ENCODE results near the gene IVL.

IVL gene

GRCh38 chr1:152866321-152866720 lies 42.0 kb upstream of the IVL start:
- Histone ChIP-seq H3K27ac (ENCODE audit: low read depth, low read length) (no peak overlapping the region), H3K9ac (ENCODE audit: low read length) (no peak overlapping the region), H3K4ac (ENCODE audit: low read depth, low read length) (no peak overlapping the region), H4K8ac (ENCODE audit: low read depth, low read length) (no peak overlapping the region), H3K23ac (ENCODE audit: low read length) (no peak overlapping the region), H3K36me3 (ENCODE audit: control insufficient read depth, insufficient read depth, low read length) (no peaks in the 10 kb centered on the region), H3K18ac (ENCODE audit: low read length) (no peak overlapping the region), H3K4me1 (ENCODE audit: control insufficient read depth, low read depth, low read length) (no peaks in the 10 kb centered on the region), H2BK15ac (replicated peaks; ENCODE audit: low read depth) (no peak overlapping the region), H3K4me2 (ENCODE audit: low read length) (no peak overlapping the region), H3K27me3 (ENCODE audit: insufficient read depth, low read length, poor library complexity) (no peaks in the 10 kb centered on the region), H2BK120ac (ENCODE audit: low read depth, low read length) (no peak overlapping the region), H3K79me2 (ENCODE audit: control insufficient read depth, insufficient read depth, low read length) (no peaks in the 10 kb centered on the region), H2BK5ac (ENCODE audit: low read length) (no peak overlapping the region), H3K56ac (ENCODE audit: low read length) (no peak overlapping the region), H3K4me3 (ENCODE audit: low read length) (no peak overlapping the region), H3K79me1 (ENCODE audit: low read length) (no peaks in the 10 kb centered on the region), H4K5ac (ENCODE audit: low read length) (no peak overlapping the region), H2AK5ac (ENCODE audit: low read length) (no peak overlapping the region)
- no peak for DNase-seq
- no CpG with 5 or more reads among the region's 2 CpGs for WGBS (ENCODE audit: extremely low coverage, insufficient coverage, low lambda C conversion rate)

DNA sequence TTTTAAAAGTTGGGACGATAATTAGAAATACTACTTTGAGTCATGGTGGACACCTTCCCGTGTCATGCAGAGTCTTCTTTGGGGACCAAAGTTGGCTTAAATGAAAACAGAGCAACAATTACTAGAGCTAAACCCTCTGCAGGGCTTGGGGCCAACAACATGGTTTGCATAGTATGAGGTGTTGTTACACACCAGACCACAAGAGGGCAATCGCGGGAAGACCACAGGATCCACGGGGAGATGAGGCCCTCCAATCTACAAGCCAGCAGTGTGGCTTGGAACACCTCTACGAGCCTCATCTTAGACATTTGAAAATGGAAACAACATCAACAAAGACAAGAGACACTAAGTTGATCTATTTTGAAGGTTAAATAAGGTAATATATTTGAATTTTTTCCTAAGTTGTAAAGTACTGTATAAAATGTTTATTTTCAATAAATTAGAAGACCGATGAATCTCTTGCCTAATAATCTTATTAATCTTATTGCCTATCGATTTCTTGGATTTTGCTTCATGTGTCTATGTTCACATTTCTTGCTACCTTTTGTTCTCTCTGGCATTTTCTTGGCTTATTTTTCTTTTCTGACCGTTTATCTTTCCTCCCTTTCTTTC lies 38.4 kb upstream of the IVL start:
- no peaks in the 10 kb centered on the region for H3K36me3 ChIP-seq (ENCODE audit: control insufficient read depth, insufficient read depth, low read length)
- H3K79me1 ChIP-seq (ENCODE audit: low read length), result no peaks in the 10 kb centered on the region
- no peak overlapping the region for H3K9ac ChIP-seq (ENCODE audit: low read length)
- no peak overlapping the region for H2BK5ac ChIP-seq (ENCODE audit: low read length)
- no peak overlapping the region for H4K8ac ChIP-seq (ENCODE audit: low read depth, low read length)
- H4K5ac ChIP-seq (ENCODE audit: low read length), result no peak overlapping the region
- H2BK15ac ChIP-seq (replicated peaks; ENCODE audit: low read depth), result no peak overlapping the region
- H2AK5ac ChIP-seq (ENCODE audit: low read length), result no peak overlapping the region
- H3K18ac ChIP-seq (ENCODE audit: low read length), result no peak overlapping the region
- H2BK120ac ChIP-seq (ENCODE audit: low read depth, low read length), result no peak overlapping the region
- no peak overlapping the region for H3K56ac ChIP-seq (ENCODE audit: low read length)
- no peak overlapping the region for H3K4ac ChIP-seq (ENCODE audit: low read depth, low read length)
- DNase-seq, result peak; percentile 79
- no peak overlapping the region for H3K4me3 ChIP-seq (ENCODE audit: low read length)
- no peaks in the 10 kb centered on the region for H3K4me1 ChIP-seq (ENCODE audit: control insufficient read depth, low read depth, low read length)
- no peaks in the 10 kb centered on the region for H3K79me2 ChIP-seq (ENCODE audit: control insufficient read depth, insufficient read depth, low read length)
- H3K27ac ChIP-seq (ENCODE audit: low read depth, low read length), result no peak overlapping the region
- H3K23ac ChIP-seq (ENCODE audit: low read length), result no peak overlapping the region
- WGBS (ENCODE audit: extremely low coverage, insufficient coverage, low lambda C conversion rate), result no CpG with 5 or more reads among the region's 9 CpGs
- H3K4me2 ChIP-seq (ENCODE audit: low read length), result no peak overlapping the region
- H3K27me3 ChIP-seq (ENCODE audit: insufficient read depth, low read length, poor library complexity), result no peaks in the 10 kb centered on the region

DNA sequence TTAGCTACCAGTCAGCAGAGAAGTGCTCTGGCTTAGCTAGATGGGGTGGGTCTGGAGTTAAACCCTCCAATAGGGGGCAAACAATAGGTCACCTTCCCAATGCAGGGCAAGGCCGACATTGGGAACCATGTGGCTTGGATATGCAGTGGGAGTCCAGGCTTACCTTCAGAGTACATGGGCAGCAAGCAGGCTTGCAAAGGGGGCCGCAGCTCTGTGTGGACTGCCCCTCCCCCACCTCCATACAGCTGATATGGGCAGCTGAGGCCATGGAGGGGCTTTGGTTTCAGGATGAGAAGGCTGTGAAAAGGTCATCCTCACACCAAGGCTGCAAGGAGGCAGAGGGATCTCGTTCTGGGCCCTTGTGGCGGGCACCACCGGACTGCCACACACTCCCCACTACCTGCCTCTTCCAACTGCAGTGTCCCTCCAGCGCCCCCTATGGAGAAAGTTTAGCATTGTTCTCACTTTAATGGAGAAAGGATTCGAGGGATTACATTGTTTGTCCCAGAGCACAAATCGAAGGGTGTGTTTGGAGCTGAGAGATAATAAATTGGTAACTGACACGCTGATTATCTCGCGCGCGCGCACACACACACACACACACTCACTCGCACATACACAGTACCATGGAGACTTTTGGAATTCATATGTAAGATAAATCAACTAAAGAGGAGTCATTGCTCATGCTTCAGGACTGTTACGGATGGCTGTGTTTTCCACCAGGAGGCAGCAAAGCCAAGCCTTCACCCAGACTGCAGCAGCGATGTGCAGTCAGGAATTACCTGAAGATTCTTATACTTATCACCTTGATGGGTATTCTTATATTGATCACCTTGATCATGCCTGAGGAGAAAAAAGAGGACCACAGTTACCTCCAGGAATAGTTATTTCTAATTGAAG lies 37.3 kb upstream of the IVL start:
- peak; percentile 82 for DNase-seq
- H3K56ac ChIP-seq (ENCODE audit: low read length), result peak overlapping the region; percentile 50
- WGBS (ENCODE audit: extremely low coverage, insufficient coverage, low lambda C conversion rate), result no CpG with 5 or more reads among the region's 17 CpGs

DNA sequence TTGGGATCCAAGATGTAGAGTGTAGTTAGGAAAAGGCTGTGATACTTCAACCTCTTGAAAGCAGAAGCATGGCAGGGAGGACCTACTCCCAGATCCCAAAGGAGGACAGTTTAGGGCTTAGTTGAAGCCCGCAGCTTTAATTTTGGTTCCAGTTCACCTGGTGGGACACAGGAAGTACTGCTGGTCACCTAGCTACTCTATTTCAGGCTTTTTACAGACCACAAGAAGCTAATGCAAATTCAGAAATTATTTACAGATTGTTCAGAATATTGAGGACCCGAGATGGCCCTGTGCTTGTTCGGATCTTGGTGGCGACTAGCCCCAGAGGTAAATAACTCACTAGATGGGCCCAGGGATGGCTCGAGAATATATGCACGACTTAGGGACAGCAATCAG lies 36.6 kb upstream of the IVL start:
- Histone ChIP-seq H2AK5ac (ENCODE audit: low read length) (no peak overlapping the region), H3K79me2 (ENCODE audit: control insufficient read depth, insufficient read depth, low read length) (no peaks in the 10 kb centered on the region), H3K27me3 (ENCODE audit: insufficient read depth, low read length, poor library complexity) (no peaks in the 10 kb centered on the region), H3K4me1 (ENCODE audit: control insufficient read depth, low read depth, low read length) (no peaks in the 10 kb centered on the region), H3K4me3 (ENCODE audit: low read length) (no peak overlapping the region), H3K23ac (ENCODE audit: low read length) (no peak overlapping the region), H3K18ac (ENCODE audit: low read length) (no peak overlapping the region), H4K8ac (ENCODE audit: low read depth, low read length) (no peak overlapping the region), H3K36me3 (ENCODE audit: control insufficient read depth, insufficient read depth, low read length) (no peaks in the 10 kb centered on the region), H4K5ac (ENCODE audit: low read length) (no peak overlapping the region), H2BK120ac (ENCODE audit: low read depth, low read length) (no peak overlapping the region), H3K9ac (ENCODE audit: low read length) (no peak overlapping the region), H3K4ac (ENCODE audit: low read depth, low read length) (no peak overlapping the region), H3K4me2 (ENCODE audit: low read length) (no peak overlapping the region), H2BK15ac (replicated peaks; ENCODE audit: low read depth) (no peak overlapping the region), H2BK5ac (ENCODE audit: low read length) (no peak overlapping the region), H3K27ac (ENCODE audit: low read depth, low read length) (no peak overlapping the region), H3K79me1 (ENCODE audit: low read length) (no peaks in the 10 kb centered on the region), H3K56ac (ENCODE audit: low read length) (no peak overlapping the region)
- no CpG with 5 or more reads among the region's 6 CpGs for WGBS (ENCODE audit: extremely low coverage, insufficient coverage, low lambda C conversion rate)
- DNase-seq, result no peak

More for the DNA sequence above, 37.3 kb upstream of the IVL start:
- Histone ChIP-seq H4K8ac (ENCODE audit: low read depth, low read length) (no peak overlapping the region), H3K4me3 (ENCODE audit: low read length) (no peak overlapping the region), H2AK5ac (ENCODE audit: low read length) (no peak overlapping the region), H3K4me1 (ENCODE audit: control insufficient read depth, low read depth, low read length) (no peaks in the 10 kb centered on the region), H3K18ac (ENCODE audit: low read length) (no peak overlapping the region), H3K79me1 (ENCODE audit: low read length) (no peaks in the 10 kb centered on the region), H3K4me2 (ENCODE audit: low read length) (no peak overlapping the region), H2BK5ac (ENCODE audit: low read length) (no peak overlapping the region), H3K9ac (ENCODE audit: low read length) (no peak overlapping the region), H3K23ac (ENCODE audit: low read length) (no peak overlapping the region), H3K27me3 (ENCODE audit: insufficient read depth, low read length, poor library complexity) (no peaks in the 10 kb centered on the region), H3K36me3 (ENCODE audit: control insufficient read depth, insufficient read depth, low read length) (no peaks in the 10 kb centered on the region), H3K27ac (ENCODE audit: low read depth, low read length) (no peak overlapping the region), H2BK120ac (ENCODE audit: low read depth, low read length) (no peak overlapping the region), H3K79me2 (ENCODE audit: control insufficient read depth, insufficient read depth, low read length) (no peaks in the 10 kb centered on the region), H3K4ac (ENCODE audit: low read depth, low read length) (no peak overlapping the region), H4K5ac (ENCODE audit: low read length) (no peak overlapping the region), H2BK15ac (replicated peaks; ENCODE audit: low read depth) (no peak overlapping the region)

DNA sequence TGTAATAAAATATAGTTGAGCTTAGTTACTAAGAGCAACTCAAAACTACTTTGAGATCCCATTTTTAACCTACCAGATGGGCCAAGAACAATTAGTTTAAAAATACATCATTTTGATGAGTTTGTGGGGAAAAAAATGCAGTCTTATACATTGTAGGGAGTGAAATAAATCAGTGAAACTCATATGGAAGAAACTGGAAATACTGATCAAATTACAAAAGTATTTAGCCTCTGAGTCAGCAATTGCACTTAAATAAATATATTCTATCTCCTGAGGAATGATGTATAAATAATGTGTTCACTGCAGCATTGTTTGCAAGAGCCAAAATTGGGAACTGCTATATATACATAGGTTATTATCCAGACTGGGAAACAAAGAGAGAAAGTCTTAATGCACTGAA lies 34.9 kb upstream of the IVL start:
- Histone ChIP-seq H2AK5ac (ENCODE audit: low read length) (no peak overlapping the region), H2BK120ac (ENCODE audit: low read depth, low read length) (no peak overlapping the region), H3K4me3 (ENCODE audit: low read length) (no peak overlapping the region), H2BK15ac (replicated peaks; ENCODE audit: low read depth) (no peak overlapping the region), H3K4me2 (ENCODE audit: low read length) (no peak overlapping the region), H3K4ac (ENCODE audit: low read depth, low read length) (no peak overlapping the region), H3K79me2 (ENCODE audit: control insufficient read depth, insufficient read depth, low read length) (no peaks in the 10 kb centered on the region), H3K27ac (ENCODE audit: low read depth, low read length) (no peak overlapping the region), H3K4me1 (ENCODE audit: control insufficient read depth, low read depth, low read length) (no peaks in the 10 kb centered on the region), H3K36me3 (ENCODE audit: control insufficient read depth, insufficient read depth, low read length) (no peaks in the 10 kb centered on the region), H3K56ac (ENCODE audit: low read length) (no peak overlapping the region), H3K27me3 (ENCODE audit: insufficient read depth, low read length, poor library complexity) (no peaks in the 10 kb centered on the region), H3K79me1 (ENCODE audit: low read length) (no peaks in the 10 kb centered on the region), H3K9ac (ENCODE audit: low read length) (no peak overlapping the region), H2BK5ac (ENCODE audit: low read length) (no peak overlapping the region), H4K8ac (ENCODE audit: low read depth, low read length) (no peak overlapping the region), H4K5ac (ENCODE audit: low read length) (no peak overlapping the region), H3K18ac (ENCODE audit: low read length) (no peak overlapping the region), H3K23ac (ENCODE audit: low read length) (no peak overlapping the region)
- DNase-seq, result no peak

Data from mesendoderm (in vitro differentiated cells).